ENCODE data around the gene NHLRC2. TPM values are rescaled to one million over a fixed set of nuclear protein-coding genes. Genes with fewer than 3 reads are reported as not detected.

The NHLRC2 gene
- total RNA-seq, 8 experiments from 2014 or later = 6.9 to 22.9 (median 14.9) TPM

DNA sequence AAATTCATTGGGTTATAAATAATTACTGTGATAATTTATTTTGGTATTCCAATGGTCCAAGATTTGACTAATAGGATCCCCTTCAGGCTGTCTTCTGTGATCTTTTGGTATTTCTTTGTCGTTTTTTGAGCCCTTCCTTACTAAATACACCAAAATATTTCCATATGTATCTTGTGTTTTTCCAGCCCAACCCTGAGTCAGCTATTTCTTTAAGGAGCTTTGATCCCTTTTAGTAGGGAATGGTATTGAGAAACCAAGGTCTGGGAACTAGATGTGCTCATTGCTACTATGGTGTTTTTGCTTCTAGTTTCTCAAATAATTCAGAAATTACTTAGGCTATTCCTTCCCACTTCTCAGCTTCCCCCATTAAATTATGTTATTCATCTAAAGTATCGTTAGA lies 15.3 kb downstream of the NHLRC2 start:
- in situ Hi-C loops (cut with MboI; ENCODE audit: low pct_unique_long_range_greater_than_20kb in 2 of 9, low sequenced_read_pairs in 9 of 9, unreplicated experiment in 9 of 9) = no loop called here
- WGBS, 10 experiments = 50 to 100% (median 94%) methylated on average over 1 to 2 of the region's 2 CpGs; no CpG with 5 or more reads in 1 of the 10 experiments
- no peak overlapping the region for H3K4me3 ChIP-seq
- peak in 1 of 8 experiments; percentile 20 for ATAC-seq (replicated peaks in 6 of 8)
- no peaks in the 10 kb centered on the region for H3K4me1 ChIP-seq (replicated peaks in 1 of 2)
- H3K27ac ChIP-seq = no peak overlapping the region

DNA sequence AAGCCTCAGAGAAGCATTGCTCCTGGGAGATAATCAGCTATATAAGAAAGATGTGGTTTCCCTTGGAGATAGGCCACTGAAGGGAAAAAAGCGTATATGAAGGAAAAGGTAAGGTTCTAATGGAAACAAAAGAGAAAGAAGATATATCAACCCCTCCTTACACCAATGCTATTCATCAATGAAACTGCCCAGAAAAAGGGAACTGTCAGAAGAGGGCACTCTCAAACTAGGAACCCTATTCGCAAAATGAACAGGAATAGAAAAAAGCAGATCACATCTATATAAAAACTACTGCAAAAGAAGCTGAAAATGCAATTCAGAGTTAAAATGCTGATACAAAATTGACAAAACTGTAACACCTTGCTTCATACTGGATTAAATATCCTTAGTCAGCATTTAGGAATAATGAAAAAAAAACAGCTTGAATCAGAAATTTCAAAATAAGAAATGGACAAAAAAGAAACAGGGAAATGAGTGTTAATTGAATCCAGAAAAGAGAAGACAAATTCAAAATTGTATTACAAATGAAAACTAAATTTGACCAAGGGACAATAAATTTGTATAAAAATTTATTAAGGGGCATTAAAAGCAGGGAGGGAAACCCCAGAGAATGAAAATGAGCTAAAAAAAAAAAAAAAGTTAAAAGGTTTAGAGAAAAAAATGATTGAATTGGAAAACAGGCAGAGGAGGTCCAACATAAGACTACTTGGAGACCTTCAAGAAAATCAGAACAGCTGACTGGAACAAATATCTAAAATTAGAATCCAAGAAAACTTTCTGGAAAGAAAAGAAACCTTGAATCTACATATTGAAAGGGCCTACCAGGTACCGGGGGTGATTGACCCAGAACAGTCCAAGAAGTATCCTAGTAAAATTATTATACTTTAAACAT lies 17.9 kb downstream of the NHLRC2 start:
- 88 to 100% (median 100%) methylated on average over 1 to 3 of the region's 3 CpGs; no CpG with 5 or more reads in 1 of the 10 experiments for WGBS, 10 experiments
- H3K4me1 ChIP-seq (replicated peaks in 1 of 2) = no peaks in the 10 kb centered on the region
- in situ Hi-C loops (cut with MboI; ENCODE audit: low pct_unique_long_range_greater_than_20kb in 2 of 9, low sequenced_read_pairs in 9 of 9, unreplicated experiment in 9 of 9) = no loop called here

DNA sequence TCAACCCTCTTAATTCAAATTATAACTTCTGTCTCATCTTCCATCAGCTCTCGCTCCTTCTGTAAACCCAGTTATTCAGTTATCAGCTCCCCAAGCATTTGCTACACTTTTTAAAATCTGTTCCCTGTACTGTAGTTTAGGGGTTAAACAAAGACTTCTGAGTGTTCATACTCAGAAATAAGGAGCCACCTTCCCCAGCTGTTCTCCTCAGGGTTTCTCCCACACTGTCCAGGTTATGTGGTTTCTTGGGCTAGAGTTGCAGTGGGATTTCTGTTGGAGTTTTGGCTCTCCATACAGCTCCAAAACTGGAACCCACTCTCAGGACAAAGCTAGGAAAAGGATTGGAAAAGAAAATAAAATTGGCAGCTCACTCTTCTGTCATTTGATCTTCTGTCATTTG lies 20.8 kb downstream of the NHLRC2 start:
- WGBS, 10 experiments = 100% methylated on average over 1 of the region's 1 CpG; no CpG with 5 or more reads in 3 of the 10 experiments
- in situ Hi-C loops (cut with MboI; ENCODE audit: low pct_unique_long_range_greater_than_20kb in 2 of 9, low sequenced_read_pairs in 9 of 9, unreplicated experiment in 9 of 9) = no loop called here
- Histone ChIP-seq H3K27ac (no peak overlapping the region), H3K4me1 (replicated peaks in 1 of 2) (no peaks in the 10 kb centered on the region), H3K4me3 (no peak overlapping the region)
- ATAC-seq (replicated peaks in 6 of 8) = no peak

More for the DNA sequence above, 17.9 kb downstream of the NHLRC2 start:
- H3K27ac ChIP-seq = no peak overlapping the region
- no peak overlapping the region for H3K4me3 ChIP-seq
- ATAC-seq (replicated peaks in 6 of 8) = no peak

DNA sequence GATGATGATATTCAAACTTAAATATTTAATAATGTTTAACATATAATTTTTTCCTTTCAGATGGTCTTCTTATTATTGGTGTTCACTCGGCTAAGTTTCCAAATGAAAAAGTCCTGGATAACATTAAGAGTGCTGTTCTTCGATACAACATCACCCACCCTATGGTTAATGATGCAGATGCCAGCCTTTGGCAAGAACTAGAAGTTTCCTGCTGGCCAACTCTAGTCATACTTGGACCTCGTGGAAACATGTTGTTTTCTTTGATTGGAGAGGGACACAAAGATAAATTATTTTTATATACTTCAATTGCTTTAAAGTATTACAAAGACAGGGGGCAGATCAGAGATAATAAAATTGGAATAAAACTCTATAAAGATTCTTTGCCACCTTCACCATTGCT lies 22.0 kb downstream of the NHLRC2 start:
- Histone ChIP-seq H3K27ac (no peak overlapping the region), H3K4me1 (replicated peaks in 1 of 2) (no peaks in the 10 kb centered on the region), H3K4me3 (no peak overlapping the region)
- in situ Hi-C loops (cut with MboI; ENCODE audit: low pct_unique_long_range_greater_than_20kb in 2 of 9, low sequenced_read_pairs in 9 of 9, unreplicated experiment in 9 of 9) = no loop called here
- 64 to 100% (median 98%) methylated on average over 2 to 3 of the region's 3 CpGs for WGBS, 10 experiments
- no peak for ATAC-seq (replicated peaks in 6 of 8)

DNA sequence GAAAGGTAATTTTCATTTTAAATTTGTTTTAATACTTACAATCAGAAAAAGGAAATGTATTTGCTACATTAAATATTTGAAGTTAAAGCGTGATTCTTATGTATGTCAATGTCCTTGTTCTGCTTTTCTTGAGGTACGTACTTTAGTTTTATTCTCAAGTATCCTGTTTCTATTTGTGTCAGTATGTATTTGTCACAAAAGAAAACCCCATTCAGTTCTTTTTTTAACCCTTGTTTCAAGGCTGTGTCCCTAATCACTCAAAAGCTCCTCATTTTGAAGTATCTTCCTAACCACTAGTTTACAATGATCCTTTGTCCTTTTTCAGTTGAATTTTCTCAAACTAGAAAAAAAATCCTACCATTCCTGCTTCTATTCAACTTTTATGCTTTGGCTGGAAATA lies 25.2 kb downstream of the NHLRC2 start:
- H3K4me1 ChIP-seq (replicated peaks in 1 of 2) = no peaks in the 10 kb centered on the region
- in situ Hi-C loops (cut with MboI; ENCODE audit: low pct_unique_long_range_greater_than_20kb in 2 of 9, low sequenced_read_pairs in 9 of 9, unreplicated experiment in 9 of 9) = no loop called here
- WGBS, 10 experiments = 80 to 100% (median 100%) methylated on average over 1 to 2 of the region's 2 CpGs; no CpG with 5 or more reads in 1 of the 10 experiments
- no peak overlapping the region for H3K4me3 ChIP-seq
- H3K27ac ChIP-seq = no peak overlapping the region
- ATAC-seq (replicated peaks in 6 of 8) = no peak

DNA sequence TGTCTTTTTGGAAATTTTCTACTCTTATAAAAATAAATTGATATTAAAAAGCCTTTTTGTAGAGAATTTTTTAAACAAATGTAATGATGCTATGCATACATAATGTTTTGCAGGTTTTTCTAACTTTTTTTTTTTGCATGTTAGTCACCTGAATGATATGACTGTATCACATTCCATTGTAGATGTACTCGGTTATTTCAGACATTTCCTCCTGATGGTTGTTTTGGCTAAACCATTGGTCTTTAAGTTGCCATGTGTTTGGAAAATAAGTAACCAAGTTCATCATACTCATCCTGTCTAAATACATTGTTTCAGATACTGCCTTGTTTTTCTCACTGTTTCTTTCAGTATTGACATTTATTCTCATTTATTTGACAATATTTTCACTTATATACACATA lies 25.8 kb downstream of the NHLRC2 start:
- Histone ChIP-seq H3K4me1 (replicated peaks in 1 of 2) (no peaks in the 10 kb centered on the region), H3K4me3 (no peak overlapping the region), H3K27ac (no peak overlapping the region)
- in situ Hi-C loops (cut with MboI; ENCODE audit: low pct_unique_long_range_greater_than_20kb in 2 of 9, low sequenced_read_pairs in 9 of 9, unreplicated experiment in 9 of 9) = no loop called here
- no peak for ATAC-seq (replicated peaks in 6 of 8)
- WGBS, 10 experiments = 25 to 100% (median 96%) methylated on average over 1 of the region's 1 CpG

DNA sequence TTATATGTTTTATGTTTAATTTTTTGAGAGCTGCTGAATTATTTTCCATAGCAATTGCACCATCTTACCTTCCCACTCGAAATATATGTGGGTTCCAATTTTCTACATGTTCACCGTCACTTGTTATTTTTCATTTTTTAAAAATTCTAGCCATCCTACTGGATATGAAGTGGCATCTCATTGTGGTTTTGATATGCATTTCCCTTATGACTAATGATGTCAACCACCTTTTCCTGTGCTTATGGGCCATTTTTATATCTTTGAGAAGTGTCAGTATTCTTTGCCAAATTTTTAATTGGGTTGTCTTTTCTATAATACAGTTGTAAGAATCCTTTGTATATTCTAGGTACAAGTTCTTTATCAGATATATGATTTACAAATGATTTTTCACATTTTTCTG lies 27.8 kb downstream of the NHLRC2 start:
- in situ Hi-C loops (cut with MboI; ENCODE audit: low pct_unique_long_range_greater_than_20kb in 2 of 9, low sequenced_read_pairs in 9 of 9, unreplicated experiment in 9 of 9) = no loop called here
- 65 to 100% (median 100%) methylated on average over 2 of the region's 2 CpGs; no CpG with 5 or more reads in 1 of the 10 experiments for WGBS, 10 experiments
- ATAC-seq (replicated peaks in 6 of 8) = no peak
- no peak overlapping the region for H3K4me3 ChIP-seq
- H3K4me1 ChIP-seq (replicated peaks in 1 of 2) = no peaks in the 10 kb centered on the region
- H3K27ac ChIP-seq = no peak overlapping the region

DNA sequence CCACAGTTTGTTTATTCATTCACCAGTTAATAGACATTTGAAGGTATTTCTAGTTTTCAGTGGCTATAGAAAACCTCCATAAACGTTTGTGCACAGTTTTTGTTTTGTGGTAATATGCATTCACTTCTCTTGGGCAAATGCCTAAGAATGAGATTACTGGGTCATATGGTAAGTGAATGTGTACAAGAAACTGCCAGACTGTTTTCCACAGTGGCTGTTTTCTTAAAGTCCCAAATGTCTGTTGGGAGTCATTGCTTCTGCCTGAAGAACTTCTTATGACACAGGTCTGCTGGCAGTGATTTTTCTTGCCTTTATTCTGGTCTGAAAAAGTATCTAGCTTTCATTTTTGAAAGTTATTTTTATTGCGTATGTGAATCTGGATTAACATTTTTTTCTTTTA lies 35.5 kb downstream of the NHLRC2 start:
- no peak overlapping the region for H3K27ac ChIP-seq
- no peaks in the 10 kb centered on the region for H3K4me1 ChIP-seq (replicated peaks in 1 of 2)
- H3K4me3 ChIP-seq = no peak overlapping the region
- ATAC-seq (replicated peaks in 6 of 8) = no peak
- in situ Hi-C loops (cut with MboI; ENCODE audit: low pct_unique_long_range_greater_than_20kb in 2 of 9, low sequenced_read_pairs in 9 of 9, unreplicated experiment in 9 of 9) = no loop called here
- WGBS, 10 experiments = 56 to 100% (median 89%) methylated on average over 1 to 2 of the region's 2 CpGs; no CpG with 5 or more reads in 1 of the 10 experiments

DNA sequence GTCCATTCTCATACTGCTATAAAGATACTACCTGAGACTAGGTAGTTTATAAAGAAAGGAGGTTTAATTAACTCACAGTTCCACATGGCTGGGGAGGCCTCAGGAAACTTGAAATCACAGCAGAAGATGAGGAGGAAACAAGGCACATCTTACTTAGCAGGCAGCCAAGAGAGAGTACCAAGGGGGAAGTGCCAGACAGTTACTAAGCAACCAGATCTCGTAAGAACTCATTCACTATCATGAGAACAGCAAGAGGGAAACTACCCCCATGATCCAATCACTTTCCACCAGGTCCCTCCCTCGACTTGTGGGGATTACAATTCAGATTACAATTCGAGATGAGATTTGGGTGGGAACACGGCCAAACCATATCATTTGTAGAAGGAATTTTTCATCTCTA lies 36.3 kb downstream of the NHLRC2 start:
- Histone ChIP-seq H3K27ac (no peak overlapping the region), H3K4me3 (no peak overlapping the region), H3K4me1 (replicated peaks in 1 of 2) (no peaks in the 10 kb centered on the region)
- no peak for ATAC-seq (replicated peaks in 6 of 8)
- in situ Hi-C loops (cut with MboI; ENCODE audit: low pct_unique_long_range_greater_than_20kb in 2 of 9, low sequenced_read_pairs in 9 of 9, unreplicated experiment in 9 of 9) = no loop called here
- WGBS, 10 experiments = 69 to 100% (median 87%) methylated on average over 1 to 4 of the region's 4 CpGs; no CpG with 5 or more reads in 2 of the 10 experiments

DNA sequence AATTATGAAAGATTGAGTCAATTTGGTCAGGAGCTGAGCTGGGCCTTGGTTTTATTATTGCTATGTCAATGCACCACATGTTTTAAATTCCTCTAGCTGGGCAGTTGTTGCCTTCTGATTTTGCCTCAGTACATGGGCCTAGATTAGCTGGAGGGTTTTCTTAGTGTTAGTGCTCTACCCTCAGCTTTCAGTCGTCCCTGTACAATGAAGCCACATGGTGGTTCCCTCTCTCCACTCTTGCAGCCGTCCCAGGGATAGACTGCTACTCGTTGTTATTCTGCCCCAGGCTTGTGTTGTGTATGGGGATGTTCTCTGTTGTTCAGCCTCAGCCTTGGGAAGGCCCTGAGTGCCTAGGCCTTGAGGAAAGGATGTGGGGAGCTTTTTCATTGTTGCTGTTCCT lies 37.0 kb downstream of the NHLRC2 start:
- H3K27ac ChIP-seq = no peak overlapping the region
- no peak overlapping the region for H3K4me3 ChIP-seq
- ATAC-seq (replicated peaks in 6 of 8) = peak in 2 of 8 experiments; percentile 35 to 52
- 0 to 100% (median 80%) methylated on average over 1 to 2 of the region's 3 CpGs; no CpG with 5 or more reads in 1 of the 10 experiments for WGBS, 10 experiments
- in situ Hi-C loops (cut with MboI; ENCODE audit: low pct_unique_long_range_greater_than_20kb in 2 of 9, low sequenced_read_pairs in 9 of 9, unreplicated experiment in 9 of 9) = no loop called here
- H3K4me1 ChIP-seq (replicated peaks in 1 of 2) = no peaks in the 10 kb centered on the region

DNA sequence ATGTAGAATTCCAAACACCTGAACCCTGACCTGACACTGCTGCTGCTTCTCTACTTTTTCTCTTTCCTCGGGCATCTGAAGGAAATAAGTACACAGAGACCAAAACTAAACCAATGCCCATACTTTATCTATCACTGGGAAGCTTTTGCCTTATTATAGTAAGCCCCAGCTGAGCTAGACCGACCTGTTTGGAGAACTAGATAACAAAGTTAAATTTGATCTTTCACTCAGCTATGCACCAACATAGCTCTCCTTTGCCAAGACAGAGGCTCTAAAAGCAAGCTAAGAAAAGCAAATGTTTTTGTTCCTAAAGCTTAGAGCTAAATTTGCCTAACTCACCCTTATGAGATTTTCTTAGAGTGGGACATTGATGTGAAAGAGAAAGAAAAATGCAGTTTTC lies 39.1 kb downstream of the NHLRC2 start:
- no peak overlapping the region for H3K27ac ChIP-seq
- no peak overlapping the region for H3K4me3 ChIP-seq
- in situ Hi-C loops (cut with MboI; ENCODE audit: low pct_unique_long_range_greater_than_20kb in 2 of 9, low sequenced_read_pairs in 9 of 9, unreplicated experiment in 9 of 9) = no loop called here
- H3K4me1 ChIP-seq (replicated peaks in 1 of 2) = no peaks in the 10 kb centered on the region
- 86 to 100% (median 100%) methylated on average over 1 to 2 of the region's 2 CpGs for WGBS, 10 experiments
- ATAC-seq (replicated peaks in 6 of 8) = no peak

DNA sequence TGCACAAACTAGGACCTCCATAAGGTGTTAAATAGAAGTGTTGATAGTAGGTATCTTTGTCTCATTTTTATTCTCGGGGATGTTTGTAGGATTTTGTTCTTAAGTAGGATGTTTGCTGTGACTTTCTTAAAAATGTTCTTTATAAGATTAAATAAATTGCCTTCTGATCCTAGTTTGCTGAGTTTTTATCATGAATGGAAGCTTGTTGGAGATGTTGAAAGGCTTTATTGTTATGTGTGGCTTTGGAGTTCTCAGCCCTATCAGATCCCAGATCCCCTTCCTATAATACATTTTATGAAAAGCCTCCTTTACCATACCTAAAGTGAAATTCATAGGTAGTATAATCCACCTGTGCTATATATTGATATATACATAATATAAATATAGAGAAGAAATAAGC lies 40.1 kb downstream of the NHLRC2 start:
- Histone ChIP-seq H3K4me1 (replicated peaks in 1 of 2) (no peaks in the 10 kb centered on the region), H3K27ac (no peak overlapping the region), H3K4me3 (no peak overlapping the region)
- 80 to 100% (median 100%) methylated on average over 1 of the region's 1 CpG for WGBS, 10 experiments
- in situ Hi-C loops (cut with MboI; ENCODE audit: low pct_unique_long_range_greater_than_20kb in 2 of 9, low sequenced_read_pairs in 9 of 9, unreplicated experiment in 9 of 9) = no loop called here
- ATAC-seq (replicated peaks in 6 of 8) = no peak

DNA sequence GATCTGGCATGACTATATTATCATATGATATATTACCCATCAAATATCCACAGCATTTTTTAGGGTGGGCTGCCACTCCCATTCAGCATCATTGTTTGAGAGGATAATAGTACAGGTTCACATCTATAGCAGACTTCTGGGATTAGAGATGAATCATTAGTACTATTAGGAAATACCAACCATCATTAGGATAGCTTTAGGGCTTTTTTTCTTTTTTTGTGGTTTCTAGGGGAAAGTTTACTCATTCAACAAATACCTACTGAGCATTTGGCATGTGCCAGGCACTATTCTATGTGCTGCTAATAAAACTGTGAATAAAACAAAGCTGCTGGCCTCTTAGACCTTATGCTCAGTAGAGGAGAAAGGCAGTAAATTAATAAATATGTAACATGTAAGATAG lies 40.6 kb downstream of the NHLRC2 start:
- H3K4me3 ChIP-seq = no peak overlapping the region
- in situ Hi-C loops (cut with MboI; ENCODE audit: low pct_unique_long_range_greater_than_20kb in 2 of 9, low sequenced_read_pairs in 9 of 9, unreplicated experiment in 9 of 9) = no loop called here
- no peaks in the 10 kb centered on the region for H3K4me1 ChIP-seq (replicated peaks in 1 of 2)
- H3K27ac ChIP-seq = no peak overlapping the region
- ATAC-seq (replicated peaks in 6 of 8) = no peak
